Measurements from ENCODE around the gene RBM3.

RBM3 gene

DNA sequence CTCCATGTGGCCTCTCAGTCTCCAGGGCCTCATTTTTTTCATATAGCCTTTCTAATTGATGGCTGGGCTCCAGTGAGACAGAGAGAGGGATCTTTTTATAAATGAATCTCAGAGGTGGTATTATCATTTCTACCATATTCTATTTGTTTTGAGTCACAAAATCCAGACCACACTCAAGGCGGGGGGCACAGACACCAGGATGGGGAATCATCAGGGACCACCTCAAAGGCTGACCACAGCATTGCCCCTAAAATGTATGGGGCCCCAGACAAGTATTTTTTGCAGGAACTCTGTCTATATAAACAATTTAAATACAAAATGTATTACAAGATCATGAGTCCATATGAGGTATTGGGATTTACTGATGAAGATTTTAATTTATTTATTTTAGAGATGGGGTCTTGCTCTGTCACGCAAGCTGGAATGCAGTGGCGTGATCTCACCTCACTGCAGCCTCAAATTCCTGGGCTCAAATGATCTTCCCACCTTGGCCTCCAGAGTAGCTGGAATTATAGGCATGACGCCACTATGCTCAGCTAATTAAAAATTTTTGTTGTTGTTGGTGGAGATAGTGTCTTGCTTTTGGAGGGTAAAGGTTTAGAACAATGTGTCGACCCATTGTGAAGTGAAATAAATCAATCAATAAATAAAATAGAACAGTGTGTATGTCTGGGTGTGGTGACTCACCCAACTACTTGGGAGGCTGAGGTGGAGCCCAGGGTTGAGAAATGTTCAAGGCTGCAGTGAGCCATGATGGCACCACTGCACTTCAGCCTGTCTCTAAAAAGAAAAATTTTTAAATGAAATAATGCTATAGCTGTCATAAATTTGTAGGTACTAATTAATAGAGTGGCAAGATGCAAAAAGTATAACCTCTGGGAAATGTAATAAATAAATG lies 52.4 kb downstream of the RBM3 start:
- DNase-seq (ENCODE audit: low read depth), result no peak
